Gastrocnemius medialis (tissue), 4 donors: Measurements from ENCODE around the gene PLP2. TPM values are rescaled to one million over a fixed set of nuclear protein-coding genes. Genes with fewer than 3 reads are reported as not detected.
"Not testable (repeated sequence)": the region's sequence is repeated elsewhere in the genome, so short reads cannot be mapped to it uniquely, and the experiment has no call there.

ENCODE experiments used
- ATAC-seq, 2 donors: fragments of 150-250 bp; one replicate each; pipeline ENCODE4 v1.9.1; 2016
- DNase-seq, 2 donors: peaks; one replicate each; pipeline ENCODE4 v3.0.0-alpha.2; 2019
- H3K27ac ChIP-seq, 4 donors: fragments of 200-600 bp; sonication (generic); 1 replicate in 1 of 4; 2 replicates in 3 of 4; pipeline ENCODE4 v1.5.1; 2016 to 2018; ENCODE audit warnings: mild to moderate bottlenecking in 2 of 4, moderate library complexity in 1 of 4
- H3K27me3 ChIP-seq, 3 donors: fragments of 200-600 bp; sonication (generic) in 2 of 3; 1 replicate in 1 of 3; 2 replicates in 2 of 3; pipeline versions ENCODE4 v1.5.1 to v1.6.0; 2016 to 2019; ENCODE audit warnings: mild to moderate bottlenecking in 1 of 3, moderate library complexity in 1 of 3
- H3K36me3 ChIP-seq, 2 donors: fragments of 200-600 bp; sonication (generic) in 1 of 2; one replicate each; pipeline ENCODE4 v1.5.1; 2017 to 2018
- H3K4me1 ChIP-seq, 2 donors: fragments of 200-600 bp; sonication (generic) in 1 of 2; one replicate each; pipeline ENCODE4 v1.5.1; 2016 to 2017; ENCODE audit warnings: mild to moderate bottlenecking in 2 of 2
- H3K4me3 ChIP-seq, 4 donors: fragments of 200-600 bp; sonication (generic) in 3 of 4; 1 replicate in 1 of 4; 2 replicates in 3 of 4; pipeline ENCODE4 v1.5.1; 2016 to 2019; ENCODE audit warnings: mild to moderate bottlenecking in 2 of 4
- H3K9me3 ChIP-seq, 3 donors: fragments of 200-600 bp; sonication (generic) in 2 of 3; 1 replicate in 1 of 3; 2 replicates in 2 of 3; pipeline ENCODE4 v1.5.1; 2016 to 2019
- CTCF ChIP-seq, 5 experiments: fragments of 450-650 bp in 3 of 5; fragments of 200-600 bp in 2 of 5; sonication (generic) in 2 of 5; IDR thresholded peaks in 4 of 5; conservative IDR thresholded peaks in 1 of 5; 1 replicate in 4 of 5; 2 replicates in 1 of 5; pipeline ENCODE4 v1.5.1; 2016 to 2019; ENCODE audit warnings: antibody characterized with exemption in 5 of 5, mild to moderate bottlenecking in 3 of 5, moderate library complexity in 3 of 5
- POLR2A ChIP-seq, 2 donors: fragments of 450-650 bp; IDR thresholded peaks; one replicate each; pipeline ENCODE4 v1.6.1; 2017; ENCODE audit warnings: antibody characterized with exemption in 2 of 2, mild to moderate bottlenecking in 2 of 2, moderate library complexity in 2 of 2
- in situ Hi-C, 4 donors: fragments of 200-750 bp; cut with MboI; loops; one replicate each; pipeline versions ENCODE4 v1.15.0 to v1.8.0; 2017; ENCODE audit warnings: low sequenced_read_pairs in 4 of 4
- intact Hi-C: fragments of 100-400 bp; cut with DNase I; formaldehyde crosslinking; loops from one replicate; pipeline ENCODE4 v1.15.1; 2023; ENCODE audit warnings: low total_unique reads
- total RNA-seq, 4 donors: library from RNA; depleted of rRNA; stranded (reverse); fragments of >200 nt; gene quantifications; one replicate each; pipeline versions ENCODE4 v1.1.0 to v1.2.3, GENCODE V29; 2016

Gene PLP2
- 10 to 100 TPM; 12.8 to 53.5 (median 32.5) TPM for total RNA-seq

- Histone ChIP-seq H3K36me3 (peaks cover 0 to 19% of the 10 kb centered on the region in 2 donors), H3K27me3 (no peaks in the 10 kb centered on the region), H3K4me1 (peaks cover 6 to 12% of the 10 kb centered on the region in 2 donors), H3K27ac (peak within 1 kb of the TSS; percentile 88 to 94 (median 90)), H3K9me3 (no peaks in the 10 kb centered on the region), H3K4me3 (peak within 1 kb of the TSS; percentile 63 to 74 (median 64))
- TF ChIP-seq CTCF (IDR thresholded peaks at IDR 0.05 in 4 of 5, conservative IDR thresholded peaks at IDR 0.05 in 1 of 5) (no peak), POLR2A (IDR thresholded peaks at IDR 0.05) (peak in 1 of 2 donors; percentile 53)
- in situ Hi-C loops (no loop called here), intact Hi-C loops (loop anchor here (10.0 kb wide), 1 partner anchor 1687 kb away; the partner anchor contains the start of gene ZNF41)
- ATAC-seq (peak; percentile 28 to 34), DNase-seq (peak in 1 of 2 donors; percentile 53)
These were observed at the start of gene PLP2 for GRCh38 chrX:49171752-49172279. TSS of gene PLP2 (plus strand) at chrX:49171898. CDS start at chrX:49172001, 103 bp downstream.

- Histone ChIP-seq H3K27ac (no peak overlapping the region), H3K36me3 (peaks cover 0 to 7% of the 10 kb centered on the region in 2 donors), H3K4me1 (peaks cover 2 to 6% of the 10 kb centered on the region in 2 donors), H3K27me3 (no peaks in the 10 kb centered on the region), H3K4me3 (peak overlapping the region; percentile 71 to 77 (median 72)), H3K9me3 (no peaks in the 10 kb centered on the region)
- no peak for TF ChIP-seq POLR2A (IDR thresholded peaks at IDR 0.05)
- no peak for TF ChIP-seq CTCF (IDR thresholded peaks at IDR 0.05 in 4 of 5, conservative IDR thresholded peaks at IDR 0.05 in 1 of 5)
- ATAC-seq (no peak), DNase-seq (no peak)
- in situ Hi-C loops, result no loop called here
- intact Hi-C loops, result loop anchor here (2.0 to 5.0 kb wide), 2 partner anchors 22 to 320 kb away; partner anchors contain the start of gene HDAC6
These were observed 49.2 kb upstream of the PLP2 start for GRCh38 chrX:49122499-49122898.

GRCh38 chrX:49127742-49128258 lies 43.9 kb upstream of the PLP2 start:
- H3K9me3 ChIP-seq, ATAC-seq, DNase-seq, H3K36me3 ChIP-seq, H3K27me3 ChIP-seq, H3K4me1 ChIP-seq, in situ Hi-C loops, H3K4me3 ChIP-seq, H3K27ac ChIP-seq, intact Hi-C loops: not testable (repeated sequence)

- ATAC-seq, result no peak
- DNase-seq, result no peak
- Histone ChIP-seq H3K27ac (no peak overlapping the region), H3K9me3 (no peaks in the 10 kb centered on the region), H3K27me3 (no peaks in the 10 kb centered on the region), H3K36me3 (no peaks in the 10 kb centered on the region), H3K4me3 (no peak overlapping the region), H3K4me1 (no peaks in the 10 kb centered on the region)
- TF ChIP-seq POLR2A (IDR thresholded peaks at IDR 0.05) (no peak), CTCF (IDR thresholded peaks at IDR 0.05 in 4 of 5, conservative IDR thresholded peaks at IDR 0.05 in 1 of 5) (no peak)
- intact Hi-C loops (no loop called here), in situ Hi-C loops (no loop called here)
These were observed 42.3 kb upstream of the PLP2 start for GRCh38 chrX:49129427-49129826.

- H3K27me3 ChIP-seq, ATAC-seq, DNase-seq, in situ Hi-C loops, H3K9me3 ChIP-seq, H3K4me3 ChIP-seq, H3K36me3 ChIP-seq, intact Hi-C loops, H3K4me1 ChIP-seq, H3K27ac ChIP-seq: not testable (repeated sequence)
These were observed 39.4 kb upstream of the PLP2 start for GRCh38 chrX:49132275-49132674.
